HG03575 (cell line): ENCODE data around the gene NDUFS8.

Experiments used
- ATAC-seq: cut with Tn5 transposase; IDR thresholded peaks from one replicate; pipeline ENCODE4 v1.9.1; 2021; ENCODE audit not compliant: unreplicated experiment, insufficient number of reproducible peaks, low FRiP score; ENCODE audit errors: extremely low read depth

Gene NDUFS8

DNA sequence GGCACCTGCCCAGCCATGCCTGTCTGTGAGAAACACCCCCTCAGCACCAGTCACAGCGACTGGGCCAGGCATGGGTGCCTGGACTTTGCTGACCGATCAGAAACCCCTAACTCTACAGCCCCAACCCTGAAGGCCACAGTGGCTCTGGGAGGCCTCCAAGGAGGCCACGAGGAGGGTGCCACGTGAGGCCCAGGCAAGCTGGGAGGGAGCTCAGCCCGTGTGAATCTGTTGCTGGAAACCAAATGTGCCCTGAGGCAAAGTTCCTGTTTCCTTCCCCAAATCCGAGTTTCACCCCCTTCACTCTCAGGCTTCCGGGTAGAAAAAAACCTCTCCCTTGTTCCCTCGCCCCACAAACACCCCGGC is 27.9 kb upstream of the NDUFS8 start:
- ATAC-seq, result no peak

GRCh38 chr11:68002938-68003845 is 27.3 kb upstream of the NDUFS8 start:
- ATAC-seq, result no peak

DNA sequence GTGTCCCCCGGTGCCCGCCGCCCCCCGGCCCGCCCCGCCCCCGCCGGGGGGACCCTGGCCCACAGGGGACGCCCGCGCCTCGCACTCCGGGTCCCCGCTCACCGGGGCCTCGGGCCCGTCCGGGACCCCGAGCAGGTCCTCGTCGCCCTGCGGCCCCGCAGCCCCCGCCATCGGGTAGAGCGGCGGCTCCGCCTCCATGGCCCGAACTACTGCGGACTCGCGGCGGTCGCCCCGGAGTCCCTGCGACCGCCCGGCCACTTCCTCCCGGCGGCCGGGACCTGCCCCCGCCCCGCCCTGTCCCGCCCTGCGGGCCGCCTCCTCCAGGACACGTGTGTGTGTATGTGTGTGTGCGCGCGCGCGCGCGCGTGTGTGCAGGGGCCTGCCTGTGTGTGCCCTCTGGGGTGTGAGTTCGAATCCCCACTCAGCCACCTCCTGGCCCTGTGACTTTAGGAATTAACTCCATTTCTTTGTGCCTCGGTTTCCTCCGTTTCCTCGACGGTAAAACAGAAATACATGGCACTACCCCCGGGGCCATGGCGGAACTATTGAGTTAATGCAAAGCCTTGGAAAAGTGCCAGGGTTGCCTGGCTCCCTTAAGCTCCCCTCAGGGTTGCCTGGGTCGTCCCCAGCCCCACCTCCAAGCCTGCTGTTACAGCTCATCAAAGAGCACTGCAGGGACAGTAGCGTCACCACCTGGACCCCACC is 26.5 kb upstream of the NDUFS8 start, which contains the start of gene UNC93B1:
TSS of gene UNC93B1 (minus strand) at position 252 of the 705 bp plus-strand sequence. CDS start at position 198, 54 bp downstream.
- ATAC-seq, result no peak

GRCh38 chr11:68004551-68005335 is 25.7 kb upstream of the NDUFS8 start:
- no peak for ATAC-seq

DNA sequence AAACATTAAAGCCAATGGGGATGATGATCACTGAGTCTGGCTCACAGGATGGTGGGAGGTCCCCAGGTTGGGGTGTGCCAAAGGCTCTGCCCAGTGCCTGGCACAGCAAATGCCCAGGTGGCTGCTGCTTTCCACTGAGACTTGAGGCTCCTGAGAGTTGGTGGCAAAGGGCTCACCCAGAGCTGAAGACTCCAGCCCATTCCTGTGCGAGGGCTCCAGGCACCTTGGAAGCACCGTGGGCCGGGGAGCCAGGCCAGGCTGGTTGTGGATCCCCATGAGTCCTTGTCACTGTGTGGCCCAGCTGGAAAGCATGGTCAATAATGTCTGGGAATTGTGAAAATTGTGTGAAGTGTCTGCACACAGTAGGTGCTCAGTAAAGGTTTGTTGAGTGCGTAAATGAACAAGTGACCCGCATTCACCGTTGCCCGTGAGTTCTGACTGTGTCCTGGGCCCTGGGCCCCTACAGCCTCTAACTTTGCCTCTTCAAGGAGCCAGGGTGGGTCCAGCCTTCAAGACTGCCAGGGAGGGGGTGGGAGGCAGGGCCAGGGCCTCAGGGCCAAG is 23.8 kb upstream of the NDUFS8 start:
- no peak for ATAC-seq

- ATAC-seq, result no peak
Measured at GRCh38 chr11:68007498-68008380, 22.7 kb upstream of the NDUFS8 start.

DNA sequence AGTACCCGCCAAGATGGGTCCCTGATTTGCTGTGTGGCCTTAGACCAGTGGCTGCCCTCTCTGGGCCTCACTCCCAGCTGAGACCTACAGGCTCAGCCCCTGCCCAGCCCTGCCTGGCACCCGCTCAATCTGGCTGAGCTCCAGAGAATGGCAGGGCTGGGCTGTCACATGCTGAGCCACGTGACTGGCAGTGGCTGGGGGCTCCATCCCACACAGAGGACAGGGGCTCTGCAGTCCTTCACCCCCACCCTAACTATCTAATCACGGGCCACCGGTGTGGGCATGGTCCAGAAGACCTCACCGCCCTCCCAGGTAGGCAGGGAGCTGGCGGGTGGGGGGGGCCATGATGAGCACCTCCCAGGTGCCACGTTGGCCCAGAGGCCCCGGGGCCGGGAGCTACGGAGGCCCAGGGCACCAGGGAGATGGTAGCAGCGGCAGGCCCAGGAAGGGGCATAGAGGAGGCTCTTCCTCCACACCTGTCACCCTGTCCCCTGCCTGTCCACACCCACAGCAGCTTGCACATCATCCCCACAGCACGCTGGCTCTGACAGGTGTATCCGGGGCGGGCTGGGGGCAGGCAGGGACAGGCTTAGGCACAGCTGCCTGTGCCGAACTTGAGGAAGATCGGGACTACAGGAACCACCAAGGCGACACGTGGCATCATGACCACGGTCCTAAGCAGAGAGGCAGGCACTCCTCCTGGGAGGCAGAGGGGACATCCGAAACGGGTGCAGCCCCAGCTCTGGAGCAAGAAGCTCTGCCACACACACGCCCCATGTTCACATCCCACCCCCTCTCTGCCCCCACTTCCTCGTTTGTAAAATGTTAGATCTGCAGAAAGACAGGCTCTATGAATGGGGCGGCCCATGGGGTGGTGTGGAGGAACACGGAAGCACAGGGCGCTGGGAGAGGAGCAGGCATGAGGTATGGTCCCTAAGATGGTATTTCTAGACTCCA is 21.8 kb upstream of the NDUFS8 start:
- ATAC-seq, result no peak

DNA sequence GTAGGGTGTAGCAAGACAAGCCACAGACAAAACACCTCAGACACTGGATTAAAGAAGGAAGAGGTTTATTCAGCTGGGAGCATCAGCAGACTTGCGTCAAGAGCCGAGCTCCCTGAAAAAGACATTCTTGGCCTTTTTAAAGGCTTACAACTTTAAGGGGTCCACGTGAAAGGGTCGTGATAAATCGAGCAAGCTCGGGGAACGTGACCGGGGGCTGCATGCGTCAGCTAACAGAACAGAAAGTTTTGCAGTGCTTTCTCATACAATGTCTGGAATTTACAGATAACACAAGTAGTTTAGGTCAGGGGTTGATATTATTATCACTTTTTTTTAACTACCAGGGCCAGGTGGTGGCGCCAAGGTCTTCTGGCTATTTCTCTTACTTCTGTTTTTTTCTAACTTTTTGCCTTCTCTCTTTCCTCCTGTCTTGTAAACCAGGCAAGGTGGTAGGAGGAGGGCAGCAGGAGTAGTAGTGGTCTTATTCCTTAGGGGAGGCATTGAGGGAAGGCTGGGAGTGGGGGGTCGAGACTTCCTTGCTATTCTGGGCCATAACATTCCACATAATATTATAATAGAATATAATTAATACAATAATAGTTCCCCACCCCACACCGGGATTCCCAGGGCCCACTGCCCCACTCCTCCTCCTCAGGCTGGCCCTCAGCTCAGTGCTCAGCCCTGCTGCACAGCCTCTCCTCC is 20.9 kb upstream of the NDUFS8 start:
- ATAC-seq, result no peak

DNA sequence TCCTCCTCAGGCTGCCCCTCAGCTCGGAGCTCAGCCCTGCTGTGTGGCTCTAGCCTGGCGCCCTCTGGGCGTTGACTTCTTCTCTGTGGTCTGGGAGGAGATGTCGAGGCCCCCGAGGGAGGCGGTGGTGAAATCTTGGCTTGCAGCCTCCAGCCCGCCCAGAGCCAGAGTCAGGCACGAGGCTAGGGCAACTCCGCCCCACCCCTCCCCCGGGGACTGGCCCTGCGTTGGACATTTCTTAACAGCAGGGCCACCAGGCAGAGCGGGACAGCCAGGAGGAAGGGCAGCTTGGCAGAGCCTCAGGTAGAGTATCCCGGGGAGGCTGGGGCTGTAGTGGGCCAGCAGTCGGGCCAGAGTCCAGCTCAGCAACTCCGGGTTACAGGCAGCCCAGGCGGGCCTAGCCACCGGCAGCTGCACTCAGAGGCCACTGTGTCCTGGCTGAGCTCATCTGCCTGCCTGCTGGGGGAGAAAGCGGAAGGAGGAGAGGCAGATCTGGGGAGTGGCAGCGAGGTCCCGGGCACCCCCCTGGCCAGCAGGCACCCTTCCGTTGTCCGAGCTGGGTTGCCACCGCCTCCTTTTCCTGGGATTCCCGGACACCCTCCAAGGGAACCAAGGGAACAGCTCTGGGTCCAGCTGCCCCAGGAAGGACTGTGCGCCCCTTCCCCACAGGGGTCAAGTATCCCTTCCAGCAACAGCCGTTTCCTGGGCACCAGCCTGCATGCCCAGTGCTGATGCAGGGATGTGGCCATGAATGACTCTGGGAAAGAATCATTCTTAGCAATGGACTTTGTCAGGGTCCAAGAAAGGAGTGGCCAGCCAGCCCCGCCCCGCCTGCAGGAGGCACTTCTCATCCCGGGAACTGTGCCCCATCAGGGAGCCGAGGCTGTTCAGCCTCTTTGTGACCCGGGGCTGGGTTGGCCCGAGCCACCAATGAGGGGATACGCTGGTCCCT is 20.1 kb upstream of the NDUFS8 start, which contains the start of gene ALDH3B1:
TSS of gene ALDH3B1 (plus strand) at position 238 of the 952 bp plus-strand sequence. CDS start 4,971 bp downstream, outside the sequence.
- ATAC-seq, result no peak

- no peak for ATAC-seq
Measured at GRCh38 chr11:68011051-68011943, 19.2 kb upstream of the NDUFS8 start.

DNA sequence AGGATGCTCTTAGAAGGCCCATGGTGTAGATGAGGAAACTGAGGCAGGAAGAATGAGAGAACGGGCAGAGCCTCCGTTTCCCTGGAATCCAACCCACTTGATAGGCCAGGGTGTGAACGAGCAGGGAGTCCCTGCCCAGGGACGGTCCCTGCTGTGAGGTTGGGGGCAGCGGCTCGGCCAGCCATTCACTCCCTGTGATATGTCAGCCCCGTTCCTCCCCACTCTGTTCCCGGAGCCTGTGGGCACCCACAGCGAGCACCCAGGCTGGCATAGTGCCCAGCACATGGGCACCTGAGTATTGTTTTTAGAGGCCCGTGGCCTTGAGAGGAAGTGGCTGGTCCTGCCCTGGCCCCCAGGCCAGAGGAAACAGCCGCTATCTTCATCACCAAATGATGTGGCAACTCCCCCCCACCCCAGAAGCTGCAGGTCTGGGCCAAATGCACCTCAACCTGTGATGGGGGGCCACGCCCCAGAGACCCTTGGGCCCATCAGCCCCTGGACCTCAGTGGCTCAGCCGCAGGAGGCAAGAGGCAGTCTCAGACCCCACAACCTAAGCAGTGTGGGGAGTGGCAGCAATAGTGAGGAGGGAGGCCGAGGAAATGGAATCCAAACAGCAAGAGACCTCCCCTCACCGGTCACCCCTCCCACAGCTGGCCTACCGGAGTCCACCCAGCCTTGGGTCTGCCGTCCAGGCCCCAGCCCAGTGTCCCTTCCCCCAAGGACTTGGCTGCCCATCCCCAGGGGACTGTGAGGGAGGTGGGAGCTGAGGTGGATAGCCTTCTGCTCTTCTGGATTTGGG is 18.2 kb upstream of the NDUFS8 start:
- ATAC-seq, result no peak

DNA sequence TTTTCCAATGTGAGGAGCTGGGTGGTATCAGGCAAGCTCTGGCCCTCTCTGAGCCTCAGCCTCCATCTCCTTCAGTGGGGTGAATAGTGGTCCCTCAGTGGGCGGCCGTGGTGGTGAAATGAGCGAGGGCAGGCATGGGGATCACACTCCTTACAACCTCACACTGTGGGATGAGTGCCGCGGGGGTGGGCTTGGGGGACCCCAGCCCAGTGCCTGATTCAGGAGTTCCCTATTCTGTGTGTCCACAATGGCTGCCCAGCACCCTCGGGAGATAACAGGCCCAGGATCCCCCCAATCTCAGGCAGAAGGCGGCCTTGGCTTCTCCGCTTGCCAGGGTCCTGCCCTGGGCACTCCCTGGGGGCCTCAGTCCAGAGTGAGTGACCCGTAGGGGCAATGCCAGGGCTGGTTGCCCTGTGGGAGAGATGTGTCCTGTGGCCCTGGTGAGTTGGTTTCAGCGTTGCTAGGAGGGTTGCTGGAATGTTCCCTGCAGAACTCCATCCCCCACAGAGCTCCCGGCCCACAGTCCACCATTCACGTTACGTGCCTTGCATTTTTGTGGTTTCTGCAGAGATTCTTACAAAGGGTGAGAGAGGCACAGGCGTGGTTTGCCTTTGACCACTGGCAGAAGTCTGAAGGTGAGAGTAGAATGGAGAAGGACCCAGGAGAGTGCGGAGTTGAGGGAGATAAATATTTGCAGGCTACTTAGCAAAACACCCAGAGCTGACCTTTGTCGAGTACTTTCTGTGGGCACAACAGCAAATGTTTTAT is 17.5 kb upstream of the NDUFS8 start:
- ATAC-seq, result no peak

GRCh38 chr11:68013611-68014156 is 16.8 kb upstream of the NDUFS8 start:
- no peak for ATAC-seq
